ENCODE data around the gene TMA7B.
A peak's percentile ranks its signal among the peaks of the same experiment; 100 is the strongest.

DNA sequence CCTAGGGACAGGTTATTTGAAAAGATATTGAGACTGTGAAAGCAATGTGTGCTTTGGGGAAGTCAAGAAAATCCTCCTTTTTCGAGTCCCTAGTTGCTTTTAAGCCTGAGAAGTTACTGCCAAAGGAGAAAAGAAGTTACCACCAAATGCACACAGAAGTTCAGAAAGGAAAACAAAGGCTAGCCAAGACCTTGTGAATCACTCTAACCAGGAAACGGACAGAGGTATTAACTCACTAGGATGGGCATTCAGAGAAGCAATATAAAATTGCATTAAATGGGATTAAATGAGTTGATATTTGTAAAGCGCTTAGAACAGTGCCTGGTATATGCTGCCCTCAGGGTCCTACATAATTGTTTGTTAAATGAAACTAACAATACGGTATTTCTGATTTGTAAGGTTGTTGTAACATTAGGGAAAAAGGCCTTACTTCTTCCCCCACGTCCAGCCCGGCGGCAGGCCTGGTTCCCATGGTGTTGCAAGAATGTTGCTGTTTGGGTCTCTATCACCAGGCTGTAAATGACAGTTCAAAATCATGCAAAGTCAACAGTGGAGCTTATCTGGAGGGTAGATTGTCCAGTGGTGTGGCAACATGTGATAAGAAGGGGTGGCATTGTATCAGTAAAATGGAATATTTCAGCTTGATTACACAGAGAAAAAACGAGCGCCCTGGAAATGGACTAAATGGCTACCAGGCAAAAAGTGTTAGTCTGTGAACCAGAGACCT lies 7.1 kb downstream of the TMA7B start:
- no peak for TF ChIP-seq EZH2 (IDR thresholded peaks at IDR 0.05; ENCODE audit: borderline replicate concordance, low read depth, low read length, severe bottlenecking)
- TF ChIP-seq, protein P1, sequence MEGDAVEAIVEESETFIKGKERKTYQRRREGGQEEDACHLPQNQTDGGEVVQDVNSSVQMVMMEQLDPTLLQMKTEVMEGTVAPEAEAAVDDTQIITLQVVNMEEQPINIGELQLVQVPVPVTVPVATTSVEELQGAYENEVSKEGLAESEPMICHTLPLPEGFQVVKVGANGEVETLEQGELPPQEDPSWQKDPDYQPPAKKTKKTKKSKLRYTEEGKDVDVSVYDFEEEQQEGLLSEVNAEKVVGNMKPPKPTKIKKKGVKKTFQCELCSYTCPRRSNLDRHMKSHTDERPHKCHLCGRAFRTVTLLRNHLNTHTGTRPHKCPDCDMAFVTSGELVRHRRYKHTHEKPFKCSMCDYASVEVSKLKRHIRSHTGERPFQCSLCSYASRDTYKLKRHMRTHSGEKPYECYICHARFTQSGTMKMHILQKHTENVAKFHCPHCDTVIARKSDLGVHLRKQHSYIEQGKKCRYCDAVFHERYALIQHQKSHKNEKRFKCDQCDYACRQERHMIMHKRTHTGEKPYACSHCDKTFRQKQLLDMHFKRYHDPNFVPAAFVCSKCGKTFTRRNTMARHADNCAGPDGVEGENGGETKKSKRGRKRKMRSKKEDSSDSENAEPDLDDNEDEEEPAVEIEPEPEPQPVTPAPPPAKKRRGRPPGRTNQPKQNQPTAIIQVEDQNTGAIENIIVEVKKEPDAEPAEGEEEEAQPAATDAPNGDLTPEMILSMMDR (IDR thresholded peaks at IDR 0.05; ENCODE audit: extremely low read depth in 1 of 2, insufficient read depth in 1 of 2, low read depth in 1 of 2, low read length in 2 of 2): no peak
- no peak for TF ChIP-seq POLR2AphosphoS5 (IDR thresholded peaks at IDR 0.05; ENCODE audit: insufficient read depth, low read depth, low read length)
- TF ChIP-seq POLR2A (IDR thresholded peaks at IDR 0.05; ENCODE audit: low read depth, low read length): no peak
- no peak for TF ChIP-seq GATA2 (IDR thresholded peaks at IDR 0.05; ENCODE audit: insufficient read depth, insufficient read length, low read depth, low read length)
- peak; percentile 12 for TF ChIP-seq FOS (IDR thresholded peaks at IDR 0.05; ENCODE audit: borderline replicate concordance, insufficient read depth, low read length)

Measured in endothelial cell of umbilical vein (primary cell).